GM12872 (cell line): Measurements from ENCODE around the gene DVL1.

Experiments used
- CTCF ChIP-seq: IDR thresholded peaks from 3 replicates; pipeline ENCODE4 v1.5.1; 2011; ENCODE audit warnings: low read depth, mild to moderate bottlenecking, low read length, moderate library complexity; ENCODE audit not compliant: insufficient read depth

Gene DVL1

GRCh38 chr1:1340791-1341548, 8.2 kb downstream of the DVL1 start:
- TF ChIP-seq CTCF, result no peak

- TF ChIP-seq CTCF, result no peak
These were observed 9.0 kb downstream of the DVL1 start for GRCh38 chr1:1340185-1340584.

GRCh38 chr1:1338278-1338677, 10.9 kb downstream of the DVL1 start:
- no peak for TF ChIP-seq CTCF

- no peak for TF ChIP-seq CTCF
These were observed 11.4 kb downstream of the DVL1 start for GRCh38 chr1:1337793-1338147.

GRCh38 chr1:1336931-1337792, 12.1 kb downstream of the DVL1 start:
- no peak for TF ChIP-seq CTCF

GRCh38 chr1:1336446-1336845, 12.8 kb downstream of the DVL1 start:
- no peak for TF ChIP-seq CTCF

GRCh38 chr1:1335792-1336248, 13.4 kb downstream of the DVL1 start:
- TF ChIP-seq CTCF, result no peak
